T-helper 9 cell (primary cell): ENCODE data around the gene GALT.
"Not testable (repeated sequence)": the region's sequence is repeated elsewhere in the genome, so short reads cannot be mapped to it uniquely, and the experiment has no call there.

Experiments
- DNase-seq: peaks from one replicate; pipeline ENCODE4 v3.0.0-alpha.2; 2020

GALT gene

GRCh38 chr9:34627716-34628655, 18.5 kb upstream of the GALT start:
- DNase-seq = no peak

DNA sequence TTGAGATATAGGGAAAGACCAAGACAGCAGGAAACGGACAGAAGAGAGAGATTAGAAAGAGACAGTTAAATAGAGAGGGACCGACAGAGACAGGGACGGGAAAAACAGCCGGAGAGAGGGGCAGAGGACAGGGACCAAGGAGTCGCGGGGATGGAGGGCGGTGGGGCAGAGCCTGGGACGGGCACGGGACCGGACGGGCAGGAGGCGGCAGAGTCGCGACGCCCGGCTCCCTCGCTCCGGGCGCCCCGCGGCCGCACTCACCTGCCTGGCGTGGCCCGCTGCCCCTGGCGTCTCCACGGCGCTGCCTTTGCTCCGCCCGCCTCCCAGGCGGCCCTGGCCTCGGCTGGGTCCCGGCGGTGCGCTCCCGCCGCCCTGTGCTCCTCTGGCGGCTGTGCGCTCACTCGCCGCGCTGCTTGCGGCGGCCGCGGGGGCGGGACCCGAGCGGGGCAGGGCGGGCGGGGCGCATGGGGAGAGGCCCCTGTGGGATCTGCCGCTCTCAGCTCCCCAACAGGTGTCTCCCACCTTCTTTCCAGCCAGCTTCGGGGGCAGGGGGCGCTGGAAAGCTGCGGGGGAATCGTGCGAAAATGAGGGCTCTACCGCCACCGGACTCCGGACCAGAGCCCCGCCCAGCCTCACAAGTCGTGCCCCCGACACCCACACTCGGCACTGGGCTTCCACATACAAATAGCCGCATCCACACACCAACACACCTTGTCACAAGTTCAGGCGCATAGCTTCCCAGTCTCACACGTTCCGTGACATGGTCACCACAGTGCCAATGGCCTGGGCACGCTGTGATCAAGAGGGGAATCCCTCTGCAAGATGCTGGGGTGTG, 17.6 kb upstream of the GALT start, which contains the start of gene ARID3C:
TSS of gene ARID3C (minus strand) at position 411 of the 835 bp plus-strand sequence. CDS start 1,052 bp downstream, outside the sequence.
- peak; percentile 40 for DNase-seq

DNA sequence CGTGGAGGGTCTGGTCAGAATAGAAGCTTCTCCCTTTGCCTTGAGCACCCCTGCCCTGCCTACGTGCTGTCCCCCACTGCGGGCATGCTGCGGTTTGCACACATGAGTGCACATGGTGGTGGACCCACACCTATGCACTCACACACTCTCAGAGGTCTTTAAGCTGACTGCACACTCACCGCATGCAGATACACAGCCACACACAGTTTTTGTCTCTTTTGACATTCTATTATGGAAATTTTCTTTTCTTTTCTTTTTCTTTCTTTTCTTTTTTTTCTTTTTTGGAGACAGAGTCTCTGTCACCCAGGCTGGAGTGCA, 17.0 kb upstream of the GALT start:
- DNase-seq = no peak

DNA sequence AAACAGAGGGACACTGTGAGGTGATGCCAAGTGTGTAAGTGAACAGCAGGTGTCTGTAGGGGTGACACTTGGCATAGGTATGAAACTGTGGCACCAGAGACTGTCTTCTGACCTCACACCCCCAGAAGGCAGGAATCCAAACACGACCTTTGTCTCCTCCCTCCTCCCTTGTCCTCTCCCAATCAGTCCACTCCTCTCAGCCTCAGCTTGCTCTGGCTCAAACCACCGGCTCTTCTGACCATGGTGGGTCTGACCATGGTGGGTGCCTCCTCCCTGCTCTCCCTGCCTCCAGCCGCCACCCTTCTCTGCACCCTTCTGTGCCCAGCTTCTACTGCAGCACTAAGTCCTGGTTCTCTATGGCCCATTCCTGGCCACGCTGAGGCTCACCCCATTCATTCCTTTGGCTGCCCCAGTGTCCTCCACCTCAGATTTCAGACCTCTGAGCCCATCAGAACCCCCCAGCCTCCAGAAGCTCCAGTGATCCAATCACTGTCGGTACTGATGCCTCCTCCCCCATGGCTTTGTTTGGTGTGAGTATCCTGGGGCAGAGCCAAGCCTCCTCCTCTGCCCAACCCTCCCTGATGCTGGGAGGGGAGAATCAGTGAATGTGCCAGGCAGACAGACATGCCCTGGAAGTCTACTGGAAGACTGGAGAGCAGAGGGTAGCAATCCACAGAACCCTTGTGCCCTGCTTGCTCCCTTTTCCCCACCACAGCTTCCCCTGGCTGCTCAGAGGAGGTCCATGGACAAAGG, 15.9 kb upstream of the GALT start:
- DNase-seq = no peak

GRCh38 chr9:34633166-34633565, 13.3 kb upstream of the GALT start:
- no peak for DNase-seq

DNA sequence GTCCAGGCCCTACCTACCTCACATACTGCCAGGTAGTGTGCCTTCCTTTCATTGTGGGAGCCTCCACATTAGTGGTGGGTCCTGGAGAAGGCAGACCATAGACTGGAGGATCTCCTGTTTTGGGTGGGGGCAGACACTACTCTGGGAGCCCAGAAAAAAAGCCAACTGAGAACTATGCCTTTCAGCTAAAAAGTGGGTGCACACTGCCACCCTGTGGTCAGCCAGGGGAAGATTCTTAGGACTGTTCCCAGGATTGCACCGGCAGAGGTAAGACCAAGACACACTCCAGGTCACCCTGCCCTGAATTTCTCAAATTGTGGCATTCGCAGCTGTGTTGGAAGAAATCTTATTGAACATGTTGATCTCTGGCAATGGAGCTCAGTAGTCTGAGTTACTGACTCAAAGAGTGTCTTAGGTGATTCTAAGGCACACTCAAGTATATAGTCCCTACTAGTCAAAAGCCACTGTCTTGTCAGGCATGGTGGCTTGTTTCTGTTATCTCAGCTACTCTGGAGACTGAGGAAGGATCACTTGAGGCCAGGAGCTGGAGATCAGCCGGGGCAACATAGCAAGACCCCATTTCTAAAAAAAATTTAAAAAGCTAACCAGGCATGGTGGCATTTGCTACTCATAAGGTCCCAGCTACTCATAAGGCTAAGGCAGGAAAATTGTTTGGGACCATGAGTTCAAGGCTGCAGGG, 12.5 kb upstream of the GALT start:
- peak; percentile 72 for DNase-seq

DNA sequence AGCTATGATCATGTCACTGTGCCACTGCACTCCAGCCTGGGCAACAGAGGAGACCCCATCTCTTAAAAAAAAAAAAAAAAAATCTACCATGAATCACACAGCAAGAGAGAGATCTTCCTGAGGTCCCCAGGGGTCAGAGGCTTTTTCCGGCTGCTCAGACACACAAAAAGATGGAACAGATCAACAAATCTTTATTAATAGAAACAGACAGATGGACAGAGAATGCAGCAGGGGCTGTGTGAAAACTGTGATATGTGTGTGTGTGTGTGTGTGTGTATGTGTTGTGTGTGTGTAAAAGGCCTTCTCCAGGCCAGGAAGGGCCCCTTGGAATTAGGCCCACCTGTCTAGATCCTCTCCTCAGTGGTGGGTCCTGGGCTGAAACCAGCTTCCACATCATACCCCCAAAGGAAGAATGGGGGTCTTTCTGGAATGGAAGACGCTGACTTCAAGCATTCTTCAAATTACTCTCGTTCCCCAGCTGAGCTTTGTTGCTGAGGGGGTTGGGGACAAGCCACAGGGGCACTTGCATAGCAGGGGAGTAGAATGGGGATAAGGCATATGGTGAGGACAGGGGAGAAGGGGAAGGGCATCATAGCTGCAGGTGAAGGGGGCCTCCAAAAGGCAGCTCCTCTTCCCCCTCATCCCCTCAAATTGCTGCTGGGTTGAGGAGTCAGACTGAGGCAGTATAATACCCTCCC, 11.8 kb upstream of the GALT start:
- DNase-seq = no peak

GRCh38 chr9:34635556-34635955, 10.9 kb upstream of the GALT start:
- DNase-seq = no peak

DNA sequence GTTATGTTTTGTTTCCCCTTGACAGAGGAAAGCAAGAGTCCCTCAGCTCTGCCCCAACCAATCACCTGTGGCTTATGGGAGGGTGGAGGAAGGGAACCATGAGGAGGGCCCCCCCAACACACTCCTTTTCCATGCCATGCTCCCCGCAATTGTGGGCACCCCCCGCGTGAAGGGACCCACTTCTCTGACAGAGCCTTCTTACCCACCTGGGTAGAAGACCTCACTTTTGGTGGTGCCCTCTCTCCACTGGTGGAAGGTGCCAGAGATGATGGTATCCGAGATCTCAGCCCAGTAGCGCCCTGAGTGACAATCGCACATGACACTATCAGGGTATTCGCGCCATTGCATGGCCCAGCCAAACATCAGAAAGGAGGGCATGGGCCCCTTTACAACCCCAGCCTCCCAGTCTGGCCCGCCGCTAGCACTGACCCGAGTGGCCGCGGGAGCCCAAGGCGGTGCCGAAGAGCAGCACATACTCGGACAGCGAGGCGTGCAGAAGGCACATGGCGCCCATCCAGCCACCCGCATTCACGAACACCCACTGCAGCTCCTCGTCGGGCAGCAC, 9.6 kb upstream of the GALT start:
- no peak for DNase-seq

DNA sequence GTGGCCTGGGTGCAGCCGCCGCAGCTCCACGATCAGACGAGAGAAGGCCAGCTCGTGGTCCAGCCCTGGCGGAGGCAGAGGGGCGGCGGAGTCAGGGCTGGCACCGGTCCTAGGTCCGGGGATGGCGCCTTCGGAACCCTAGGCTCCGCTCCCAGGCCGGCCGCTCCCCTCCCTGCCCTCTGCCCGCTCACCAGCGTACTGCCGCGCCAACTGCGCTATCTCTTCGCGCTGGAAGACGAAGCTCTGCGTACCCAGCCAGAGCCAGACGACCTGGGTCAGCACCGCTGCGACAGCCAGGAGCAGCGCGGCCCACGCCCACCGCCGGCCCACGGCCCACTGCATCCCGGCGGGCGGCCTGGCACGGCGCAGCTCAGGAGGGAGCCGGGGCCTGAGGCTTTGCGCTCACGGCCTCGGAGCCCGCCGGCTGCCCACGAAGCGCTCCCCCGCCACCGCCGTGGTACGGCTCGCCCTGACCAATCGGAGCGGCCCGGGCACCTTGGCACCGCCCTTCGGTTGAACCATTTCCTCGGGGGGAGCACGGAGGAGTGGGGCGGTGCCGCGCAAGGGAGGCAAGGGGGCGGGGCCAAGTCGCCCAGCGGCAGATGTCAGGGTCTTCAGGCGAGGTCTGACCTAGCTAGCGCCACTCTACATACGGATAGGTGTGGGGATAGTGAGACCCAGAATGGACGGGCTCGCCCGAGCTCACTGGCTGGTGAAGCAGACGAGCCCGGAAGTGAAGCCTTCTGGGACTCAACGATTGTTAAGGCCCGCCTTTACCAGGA, 8.9 kb upstream of the GALT start, which contains the start of gene SIGMAR1:
TSS of gene SIGMAR1 (minus strand) at position 432 of the 782 bp plus-strand sequence. CDS start at position 342, 90 bp downstream.
- peak; percentile 90 for DNase-seq

DNA sequence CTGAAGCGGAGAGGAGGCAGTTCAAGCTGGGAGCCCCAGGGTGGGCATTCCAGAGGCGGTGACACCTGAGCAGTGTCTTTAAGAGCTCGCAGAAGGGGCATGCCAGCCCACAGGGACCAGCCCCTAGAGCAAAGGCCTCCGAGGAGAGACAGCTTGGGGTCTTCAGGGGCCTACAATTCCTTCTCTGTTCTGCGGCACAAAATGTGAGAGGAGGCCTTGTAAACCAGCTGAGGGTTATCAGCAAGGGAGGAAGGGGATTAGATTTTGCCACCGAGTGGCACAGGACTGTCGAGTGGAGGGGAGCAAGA, 8.4 kb upstream of the GALT start:
- no peak for DNase-seq

DNA sequence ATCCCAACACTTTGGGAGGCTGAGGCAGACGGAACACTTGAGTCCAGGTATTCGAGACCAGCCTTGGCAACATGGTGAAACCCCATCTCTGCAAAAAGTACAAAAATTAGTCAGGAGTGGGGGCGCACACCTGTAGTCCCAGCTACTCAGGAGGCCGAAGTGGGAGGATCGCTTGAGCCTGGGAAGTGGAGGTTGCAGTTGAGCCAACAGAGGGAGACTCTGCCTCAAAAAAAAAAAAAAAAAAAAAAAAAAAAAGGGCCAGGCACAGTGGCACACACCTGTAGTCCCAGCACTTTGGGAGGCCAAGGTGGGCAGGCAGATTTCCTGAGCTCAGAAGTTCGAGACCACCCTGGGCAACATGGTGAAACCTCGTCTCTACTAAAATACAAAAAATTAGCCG, 7.2 kb upstream of the GALT start:
- not testable (repeated sequence) for DNase-seq

DNA sequence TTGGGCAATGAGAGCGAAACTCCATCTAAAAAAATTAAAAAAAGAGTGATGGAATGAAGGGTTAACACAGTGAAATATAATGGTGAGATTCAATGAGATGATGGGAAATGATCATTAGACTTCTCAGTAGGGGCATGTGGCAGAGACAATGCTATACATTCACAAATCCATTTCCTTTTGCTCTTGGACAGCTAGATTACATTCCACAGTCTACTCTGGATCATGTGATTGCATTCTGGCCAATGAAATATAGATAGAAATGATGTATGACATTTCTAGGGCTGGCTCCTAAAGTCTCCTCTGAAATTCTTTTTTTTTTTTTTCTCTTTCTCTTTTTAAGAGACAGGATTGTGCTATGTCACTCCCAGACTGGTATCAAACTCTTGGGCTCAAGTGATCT, 3.8 kb upstream of the GALT start:
- DNase-seq = no peak

GRCh38 chr9:34644766-34645314, 1.6 kb upstream of the GALT start:
- no peak for DNase-seq

- no peak for DNase-seq
Measured at GRCh38 chr9:34647084-34647403, 569 bp downstream of the GALT start.

GRCh38 chr9:34647651-34648050, 1.2 kb downstream of the GALT start:
- no peak for DNase-seq

- DNase-seq = no peak
Measured at GRCh38 chr9:34648673-34649072, 2.2 kb downstream of the GALT start.

DNA sequence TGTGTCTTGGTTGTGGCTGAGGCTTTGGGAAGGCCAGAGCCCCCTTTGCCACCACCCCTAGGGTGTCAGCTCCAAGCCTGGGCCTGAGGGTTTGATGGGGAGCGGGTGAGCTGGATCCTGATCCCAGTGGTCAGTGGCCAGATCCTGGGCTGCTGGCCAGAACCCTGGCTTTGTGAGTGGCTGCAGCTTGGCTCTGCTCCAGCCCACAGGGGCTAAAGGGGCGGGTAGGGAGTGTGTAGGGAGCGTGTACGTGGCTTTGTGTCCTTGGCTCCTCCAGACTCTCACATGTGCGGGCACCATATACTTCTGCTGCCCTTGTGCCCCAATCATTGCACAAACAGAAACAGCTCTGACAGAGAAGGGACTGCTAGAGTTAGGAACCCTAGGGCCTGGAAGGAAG, 4.3 kb downstream of the GALT start:
- no peak for DNase-seq

DNA sequence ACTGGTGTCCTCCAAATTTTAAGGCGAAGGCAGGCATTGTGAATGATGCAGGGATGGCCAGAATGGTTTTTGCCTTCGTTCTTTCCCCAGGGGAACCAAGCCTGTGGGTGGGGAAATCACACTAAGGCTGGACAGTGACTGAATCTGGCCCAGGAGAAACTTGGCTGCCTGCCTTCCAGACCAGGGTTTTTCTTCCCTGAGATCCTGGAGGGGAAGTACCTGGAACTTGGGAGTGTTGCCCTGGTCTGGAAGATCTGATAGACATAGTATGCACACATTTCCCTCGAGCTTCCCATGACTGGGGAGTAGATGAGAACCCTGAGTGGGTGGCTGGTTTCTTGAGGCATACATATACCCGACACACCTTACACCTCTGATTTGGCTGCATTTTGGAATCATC, 4.8 kb downstream of the GALT start:
- no peak for DNase-seq

- DNase-seq = peak; percentile 13
Measured at GRCh38 chr9:34651876-34652601, 5.6 kb downstream of the GALT start, which contains the start of gene IL11RA. TSS of gene IL11RA (plus strand) at chr9:34652185. CDS start at chr9:34655218, 3,033 bp downstream.
